ENCODE measurements around the gene HOXB5.

- no peak for TF ChIP-seq MXI1 (IDR thresholded peaks at IDR 0.05; ENCODE audit: borderline replicate concordance, low read depth, low read length)
- TF ChIP-seq, protein P1, sequence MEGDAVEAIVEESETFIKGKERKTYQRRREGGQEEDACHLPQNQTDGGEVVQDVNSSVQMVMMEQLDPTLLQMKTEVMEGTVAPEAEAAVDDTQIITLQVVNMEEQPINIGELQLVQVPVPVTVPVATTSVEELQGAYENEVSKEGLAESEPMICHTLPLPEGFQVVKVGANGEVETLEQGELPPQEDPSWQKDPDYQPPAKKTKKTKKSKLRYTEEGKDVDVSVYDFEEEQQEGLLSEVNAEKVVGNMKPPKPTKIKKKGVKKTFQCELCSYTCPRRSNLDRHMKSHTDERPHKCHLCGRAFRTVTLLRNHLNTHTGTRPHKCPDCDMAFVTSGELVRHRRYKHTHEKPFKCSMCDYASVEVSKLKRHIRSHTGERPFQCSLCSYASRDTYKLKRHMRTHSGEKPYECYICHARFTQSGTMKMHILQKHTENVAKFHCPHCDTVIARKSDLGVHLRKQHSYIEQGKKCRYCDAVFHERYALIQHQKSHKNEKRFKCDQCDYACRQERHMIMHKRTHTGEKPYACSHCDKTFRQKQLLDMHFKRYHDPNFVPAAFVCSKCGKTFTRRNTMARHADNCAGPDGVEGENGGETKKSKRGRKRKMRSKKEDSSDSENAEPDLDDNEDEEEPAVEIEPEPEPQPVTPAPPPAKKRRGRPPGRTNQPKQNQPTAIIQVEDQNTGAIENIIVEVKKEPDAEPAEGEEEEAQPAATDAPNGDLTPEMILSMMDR (conservative IDR thresholded peaks at IDR 0.05; ENCODE audit: low read depth, low read length) = no peak
- no peak for TF ChIP-seq POLR2A (IDR thresholded peaks at IDR 0.05; ENCODE audit: low read depth, low read length)
- TF ChIP-seq BHLHE40 (IDR thresholded peaks at IDR 0.05; ENCODE audit: low read depth, low read length) = no peak
- no peak for TF ChIP-seq CEBPB (IDR thresholded peaks at IDR 0.05; ENCODE audit: low read depth, low read length)
- TF ChIP-seq FOS (IDR thresholded peaks at IDR 0.05; ENCODE audit: low read depth, low read length) = no peak
- no peak for TF ChIP-seq MAFK (IDR thresholded peaks at IDR 0.05; ENCODE audit: low read depth, low read length)
- no peak for TF ChIP-seq USF2 (IDR thresholded peaks at IDR 0.05; ENCODE audit: low read depth, low read length)
- TF ChIP-seq RFX5 (IDR thresholded peaks at IDR 0.05; ENCODE audit: low read depth, low read length) = no peak
These were observed 39.7 kb upstream of the HOXB5 start for GRCh38 chr17:48633266-48633677.
